GM19035 (cell line): Measurements from ENCODE around the gene EXOSC3.
"Not testable (repeated sequence)": the region's sequence is repeated elsewhere in the genome, so short reads cannot be mapped to it uniquely, and the experiment has no call there.

Experiments used
- ATAC-seq: cut with Tn5 transposase; IDR thresholded peaks from one replicate; pipeline ENCODE4 v1.9.1; 2021; ENCODE audit not compliant: unreplicated experiment

EXOSC3 gene

DNA sequence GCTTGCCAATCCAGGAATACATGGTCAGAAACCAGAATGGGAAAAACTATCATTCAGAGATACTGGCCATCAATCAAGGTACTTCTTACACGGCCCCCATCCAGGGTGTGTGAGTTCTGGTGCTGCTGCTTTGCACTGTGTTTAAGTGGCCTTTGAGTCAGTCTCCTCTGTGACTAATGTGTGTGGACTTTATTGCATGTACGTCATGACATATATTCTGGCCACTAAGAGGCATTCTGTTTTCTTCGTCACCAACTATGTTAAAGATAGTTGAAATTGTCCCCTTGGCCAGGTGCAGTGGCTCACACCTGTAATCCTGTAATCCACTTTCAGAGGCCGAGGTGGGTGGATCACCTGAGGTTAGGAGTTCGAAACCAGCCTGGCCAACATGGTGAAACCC, 8.5 kb downstream of the EXOSC3 start:
- ATAC-seq: no peak

DNA sequence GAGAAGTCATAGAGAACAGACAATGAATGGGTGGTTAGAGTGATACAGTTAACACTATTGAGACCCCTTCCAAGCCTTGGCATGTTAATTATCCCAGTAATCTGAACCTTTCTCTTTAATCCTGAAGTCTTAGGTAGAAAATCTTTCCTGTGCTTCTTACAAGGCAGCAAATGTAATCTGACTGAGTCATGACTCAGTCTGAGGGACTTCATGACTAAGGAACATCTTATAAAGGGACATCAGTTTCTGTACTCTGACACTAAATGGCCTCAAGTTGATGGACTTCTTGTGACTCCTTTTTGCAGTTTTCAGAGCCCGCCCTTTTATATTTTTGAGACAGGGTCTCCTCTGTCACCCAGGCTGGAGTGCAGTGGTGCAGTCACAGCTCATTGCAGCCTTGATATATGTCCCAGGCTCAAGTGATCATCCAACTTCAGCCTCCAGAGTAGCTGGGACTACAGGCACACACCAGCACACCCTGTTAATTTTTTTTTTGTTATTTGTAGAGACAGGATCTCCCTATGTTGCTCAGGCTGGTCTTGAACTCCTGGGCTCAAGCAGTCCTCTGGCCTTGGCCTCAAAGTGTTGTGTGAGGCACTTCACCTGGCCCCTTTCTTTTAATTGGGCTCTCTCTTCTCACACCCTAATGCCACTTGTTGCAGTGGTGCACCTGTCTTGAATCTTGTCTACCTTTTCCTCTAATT, 9.5 kb downstream of the EXOSC3 start:
- ATAC-seq: no peak

DNA sequence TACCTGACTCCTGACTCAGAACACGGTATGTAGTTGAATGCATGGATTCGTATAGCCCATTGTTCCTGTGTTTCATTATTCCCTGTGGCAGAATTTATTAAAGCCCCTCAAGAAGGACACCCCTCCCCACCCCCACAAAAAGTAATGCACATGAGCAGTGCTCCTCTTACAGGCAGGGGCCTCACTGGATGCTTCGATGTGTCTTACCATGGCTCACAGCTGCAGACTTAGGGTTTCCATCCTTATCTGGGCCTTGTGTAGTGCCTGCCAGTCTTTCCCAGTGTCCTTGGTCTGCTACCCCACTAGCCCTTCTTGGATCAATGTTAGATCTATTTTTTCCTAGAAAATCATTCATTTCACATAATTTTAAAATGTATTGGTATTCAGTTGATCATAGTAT, 14.9 kb downstream of the EXOSC3 start:
- ATAC-seq: no peak

DNA sequence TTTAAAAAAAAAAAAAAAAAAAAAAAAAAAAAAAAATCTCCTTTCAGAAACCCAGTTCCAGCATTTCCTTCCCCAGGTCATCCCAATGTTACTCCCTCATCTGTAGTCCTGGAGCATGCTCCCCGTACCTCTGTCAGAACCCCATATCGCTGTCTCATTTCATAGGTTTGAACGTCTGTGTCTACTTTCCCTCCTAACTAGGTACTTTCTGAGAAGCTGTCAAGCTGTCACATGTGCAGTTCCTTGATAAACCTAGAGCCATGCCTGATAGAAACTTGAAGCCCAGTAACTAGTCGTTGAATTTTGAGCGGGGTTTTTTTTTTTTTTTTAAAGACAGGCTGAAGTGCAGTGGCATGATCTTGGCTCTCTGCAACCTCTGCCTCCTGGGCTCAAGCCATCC, 15.6 kb downstream of the EXOSC3 start:
- ATAC-seq: no peak

DNA sequence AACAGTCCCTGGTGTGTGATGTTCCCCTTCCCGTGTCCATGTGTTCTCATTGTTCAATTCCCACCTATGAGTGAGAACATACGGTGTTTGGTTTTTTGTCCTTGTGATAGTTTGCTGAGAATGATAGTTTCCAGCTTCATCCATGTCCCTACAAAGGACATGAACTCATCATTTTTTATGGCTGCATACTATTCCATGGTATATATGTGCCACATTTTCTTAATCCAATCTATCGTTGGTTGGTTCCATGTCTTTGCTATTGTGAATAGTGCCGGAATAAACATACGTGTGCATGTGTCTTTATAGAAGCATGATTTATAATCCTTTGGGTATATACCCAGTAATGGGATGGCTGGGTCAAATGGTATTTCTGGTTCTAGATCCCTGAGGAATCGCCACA, 19.6 kb downstream of the EXOSC3 start:
- not testable (repeated sequence) for ATAC-seq

DNA sequence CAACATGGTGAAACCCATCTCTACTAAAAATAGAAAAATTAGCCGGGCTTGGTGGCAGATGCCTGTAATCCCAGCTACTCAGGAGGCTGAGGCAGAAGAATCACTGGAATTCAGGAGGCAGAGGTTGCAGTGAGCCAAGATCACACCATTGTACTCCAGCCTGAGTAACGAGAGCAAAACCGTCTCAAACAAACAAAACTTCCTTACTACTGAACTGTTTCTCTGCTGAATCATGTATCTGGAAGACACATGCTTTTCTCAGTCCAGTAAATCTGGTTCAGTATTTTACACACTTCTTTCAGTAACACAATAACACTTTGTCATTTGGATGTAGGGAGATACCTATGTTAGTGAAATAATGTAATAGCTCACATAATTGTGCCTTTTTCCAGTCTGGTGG, 23.4 kb downstream of the EXOSC3 start:
- no peak for ATAC-seq

DNA sequence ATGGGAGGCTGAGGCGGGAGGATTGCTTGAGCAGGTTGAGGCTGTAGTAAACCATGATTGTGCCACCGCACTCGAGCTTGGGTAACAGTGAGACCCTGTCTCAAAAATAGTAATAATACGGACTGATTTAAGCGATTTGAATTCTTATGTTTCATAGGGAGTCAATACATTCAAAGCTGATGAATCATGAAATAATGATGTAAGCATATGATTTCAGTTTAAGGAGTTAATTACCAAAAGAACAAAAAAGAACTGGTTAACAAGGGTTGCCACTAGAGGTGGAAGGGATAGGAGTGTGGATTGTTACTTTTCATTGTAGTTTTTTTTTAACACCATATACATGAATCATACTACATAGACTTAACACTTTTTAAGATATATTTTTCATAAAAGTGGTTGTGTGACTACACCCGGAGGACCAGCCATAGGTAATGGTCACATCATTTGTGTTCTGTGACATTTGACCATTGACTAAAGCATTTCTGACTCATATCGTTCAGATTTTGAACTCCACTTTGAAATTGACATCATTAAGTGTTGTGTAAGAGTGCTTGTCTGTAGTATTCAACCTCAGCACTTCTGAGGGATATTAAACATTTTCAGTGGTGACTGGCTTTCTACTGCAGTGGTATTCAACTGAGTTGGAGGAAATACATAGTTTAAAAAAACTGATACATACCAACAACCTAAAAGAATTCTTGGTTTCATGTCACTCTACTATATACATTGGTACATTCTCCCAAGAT, 24.3 kb downstream of the EXOSC3 start:
- no peak for ATAC-seq

DNA sequence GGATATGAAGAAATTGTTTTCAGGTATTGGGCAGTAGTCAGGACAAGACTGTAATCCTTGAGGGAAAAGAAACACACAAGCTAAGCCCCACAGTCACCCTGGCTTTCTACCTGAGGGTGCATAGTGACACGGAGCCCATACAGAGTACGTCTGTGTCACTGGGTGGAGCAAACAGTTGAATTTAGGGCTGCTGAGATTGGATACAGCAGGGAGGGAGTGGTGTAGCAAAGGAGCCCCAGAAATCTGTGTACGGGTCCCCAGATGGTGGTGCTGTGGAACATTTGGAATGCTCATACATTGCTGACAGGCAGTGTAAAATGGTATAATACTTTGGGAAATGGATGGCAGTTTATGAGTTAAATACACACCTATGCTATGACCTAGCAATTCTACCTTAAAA, 26.1 kb downstream of the EXOSC3 start:
- ATAC-seq: no peak

DNA sequence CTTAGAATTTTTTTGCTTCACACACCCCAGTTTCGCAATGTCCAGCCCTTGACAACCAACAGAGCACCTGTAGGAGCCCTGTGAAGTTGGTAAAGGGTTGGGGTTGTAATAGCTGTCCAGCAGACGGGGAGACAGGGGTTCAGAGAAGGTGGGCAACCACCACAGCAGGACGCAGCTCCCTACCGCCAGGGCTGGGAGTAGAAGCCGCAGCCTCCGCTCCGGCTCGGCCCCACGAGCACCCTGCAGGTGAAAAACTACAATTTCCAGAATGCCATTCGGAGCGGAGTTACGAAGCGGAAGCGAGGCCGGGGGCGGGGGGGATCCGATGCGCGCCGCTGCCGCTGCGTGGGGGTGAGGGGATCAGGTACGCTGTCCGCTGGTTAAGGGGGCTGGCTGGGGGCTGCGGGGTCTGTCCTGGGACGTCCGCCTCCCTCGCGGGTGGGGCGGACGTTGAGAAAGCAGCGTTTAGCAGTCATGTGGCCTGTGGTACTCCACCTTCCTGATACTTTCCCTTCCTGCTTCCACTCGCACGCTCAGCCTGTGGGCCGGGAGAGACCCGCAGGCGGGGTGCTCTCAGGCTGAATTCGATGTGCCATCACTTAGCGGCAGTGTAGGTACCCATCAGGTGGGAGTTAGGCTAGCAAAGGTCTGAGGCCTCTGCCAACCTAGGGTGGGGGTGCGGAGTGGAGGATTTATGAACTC, 31.2 kb downstream of the EXOSC3 start, which contains the start of gene TRMT10B:
TSS of gene TRMT10B (plus strand) at position 317 of the 702 bp plus-strand sequence. CDS start 8,127 bp downstream, outside the sequence.
- peak; percentile 94 for ATAC-seq

DNA sequence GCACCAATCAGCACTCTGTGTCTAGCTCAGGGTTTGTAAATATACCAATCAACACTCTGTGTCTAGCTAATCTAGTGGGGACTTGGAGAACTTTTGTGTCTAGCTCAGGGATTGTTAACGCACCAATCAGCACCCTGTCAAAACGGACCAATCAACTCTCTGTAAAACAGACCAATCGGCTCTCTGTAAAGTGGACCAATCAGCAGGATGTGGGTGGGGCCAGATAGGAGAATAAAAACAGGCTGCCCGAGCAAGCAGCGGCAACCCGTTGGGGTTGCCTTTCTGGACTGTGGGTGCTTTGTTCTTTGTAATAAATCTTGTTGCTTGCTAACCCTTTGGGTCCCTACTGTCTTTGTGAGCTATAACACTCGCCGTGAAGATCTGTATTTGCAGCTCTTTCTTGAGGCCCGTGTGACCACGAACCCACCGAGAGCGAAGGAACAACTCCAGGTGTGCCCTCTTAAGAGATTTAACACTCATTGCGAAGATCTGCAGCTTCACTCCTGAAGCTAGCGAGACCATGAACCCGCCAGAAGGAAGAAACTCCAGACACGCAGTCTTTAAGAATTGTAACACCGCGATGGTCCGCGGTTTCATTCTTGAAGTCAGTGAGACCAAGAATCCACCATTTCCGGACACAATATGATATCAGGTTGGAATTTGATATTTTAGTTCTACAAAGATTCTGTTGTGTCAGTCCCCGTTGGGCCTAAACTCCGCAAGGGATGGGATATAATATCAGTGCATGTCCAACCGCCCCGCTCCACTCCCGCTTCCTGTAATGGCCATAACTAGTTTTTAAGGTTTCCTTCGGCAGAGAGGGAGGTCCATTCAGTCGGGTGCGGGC, 32.0 kb downstream of the EXOSC3 start:
- ATAC-seq: no peak

DNA sequence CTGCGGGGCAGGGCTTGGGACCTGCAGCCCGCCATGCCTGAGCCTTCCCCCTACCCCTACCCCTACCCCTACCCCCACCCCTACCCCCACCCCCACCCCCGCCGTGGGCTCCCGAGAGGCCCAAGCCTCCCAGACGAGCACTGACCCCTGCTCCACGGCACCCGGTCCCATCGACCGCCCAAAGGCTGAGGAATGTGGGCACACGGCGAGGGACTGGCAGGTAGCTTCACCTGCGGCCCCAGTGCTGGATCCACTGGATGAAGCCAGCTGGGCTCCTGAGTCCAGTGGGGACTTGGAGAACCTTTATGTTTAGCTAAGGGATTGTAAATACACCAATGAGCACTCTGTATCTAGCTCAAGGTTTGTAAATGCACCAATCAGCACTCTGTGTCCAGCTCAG, 32.8 kb downstream of the EXOSC3 start:
- not testable (repeated sequence) for ATAC-seq

DNA sequence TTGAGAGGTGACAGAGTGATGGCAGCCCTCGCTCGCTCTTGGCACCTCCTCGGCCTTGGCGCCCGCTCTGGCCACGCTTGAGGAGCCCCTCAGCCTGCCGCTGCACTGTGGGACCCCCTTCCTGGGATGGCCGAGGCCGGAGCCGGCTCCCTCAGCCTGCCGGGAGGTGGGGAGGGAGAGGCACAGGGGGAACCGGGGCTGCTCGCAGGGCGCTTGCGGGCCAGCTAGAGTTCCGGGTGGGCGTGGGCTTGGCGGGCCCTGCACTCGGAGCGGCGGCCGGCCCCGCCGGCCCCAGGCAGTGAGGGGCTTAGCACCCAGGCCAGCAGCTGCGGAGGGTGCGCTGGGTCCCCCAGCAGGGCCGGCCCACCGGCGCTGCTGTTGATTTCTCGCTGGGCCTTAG, 33.2 kb downstream of the EXOSC3 start:
- not testable (repeated sequence) for ATAC-seq

DNA sequence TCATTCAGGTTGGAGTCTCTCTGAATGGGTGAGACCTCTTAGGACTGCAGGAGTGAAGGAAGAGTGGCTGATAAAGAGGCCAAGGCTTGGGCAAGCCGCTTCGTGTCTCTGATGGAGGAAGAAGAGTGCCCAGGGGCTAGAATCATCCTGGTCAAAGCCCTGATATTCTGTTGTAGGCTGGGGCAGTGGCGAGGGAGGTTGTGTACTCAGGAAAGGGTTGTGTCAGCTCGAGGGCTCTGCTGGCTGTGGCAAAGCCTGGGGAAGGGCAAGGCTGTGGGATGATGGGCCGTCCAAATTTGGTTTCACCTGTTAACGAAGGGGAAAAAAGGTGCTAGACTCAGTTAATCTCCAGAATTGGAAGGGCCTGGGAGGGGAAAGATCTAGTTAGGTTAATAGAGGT, 33.7 kb downstream of the EXOSC3 start:
- ATAC-seq: no peak

DNA sequence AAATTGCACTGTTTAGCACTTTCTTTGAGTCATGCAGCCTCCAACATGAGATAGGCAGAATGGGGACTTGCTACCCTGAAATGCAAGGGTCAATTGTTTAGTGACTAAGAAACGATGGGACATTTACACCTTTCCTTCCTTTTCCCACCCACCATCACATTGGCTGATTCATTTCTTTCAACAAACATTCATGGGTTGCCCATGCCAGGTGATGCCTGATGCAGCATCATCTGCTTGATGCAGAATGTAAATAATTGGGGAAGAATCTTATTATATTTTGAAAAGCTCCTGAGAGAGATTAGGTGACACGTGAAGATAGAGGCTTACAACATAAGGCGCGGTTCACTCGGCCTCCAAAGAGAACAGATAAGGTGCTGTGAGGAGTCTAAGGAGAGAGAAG, 35.7 kb downstream of the EXOSC3 start:
- no peak for ATAC-seq

DNA sequence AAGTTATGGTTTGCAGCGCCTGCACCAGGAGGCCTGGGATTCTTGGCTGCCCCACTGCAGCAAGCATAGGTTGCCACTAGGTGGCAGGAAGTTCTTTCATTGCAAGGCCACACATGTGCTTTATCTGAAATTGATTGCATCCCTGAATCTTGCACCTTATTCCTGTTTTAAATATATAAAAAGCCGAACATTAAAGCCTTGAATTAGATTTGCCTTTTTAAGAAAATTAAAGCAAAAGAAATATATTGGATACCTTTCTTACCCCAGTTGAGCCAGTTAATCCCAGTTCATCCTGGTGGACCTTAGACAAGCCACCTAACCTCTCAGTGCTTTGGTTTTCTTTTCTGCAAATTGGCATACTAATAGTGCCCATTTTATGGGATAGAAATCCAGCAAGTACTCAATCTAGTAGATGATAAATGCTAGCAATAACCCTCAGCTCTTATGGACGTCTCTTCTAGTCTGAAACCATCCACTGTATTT, 37.6 kb downstream of the EXOSC3 start:
- no peak for ATAC-seq

DNA sequence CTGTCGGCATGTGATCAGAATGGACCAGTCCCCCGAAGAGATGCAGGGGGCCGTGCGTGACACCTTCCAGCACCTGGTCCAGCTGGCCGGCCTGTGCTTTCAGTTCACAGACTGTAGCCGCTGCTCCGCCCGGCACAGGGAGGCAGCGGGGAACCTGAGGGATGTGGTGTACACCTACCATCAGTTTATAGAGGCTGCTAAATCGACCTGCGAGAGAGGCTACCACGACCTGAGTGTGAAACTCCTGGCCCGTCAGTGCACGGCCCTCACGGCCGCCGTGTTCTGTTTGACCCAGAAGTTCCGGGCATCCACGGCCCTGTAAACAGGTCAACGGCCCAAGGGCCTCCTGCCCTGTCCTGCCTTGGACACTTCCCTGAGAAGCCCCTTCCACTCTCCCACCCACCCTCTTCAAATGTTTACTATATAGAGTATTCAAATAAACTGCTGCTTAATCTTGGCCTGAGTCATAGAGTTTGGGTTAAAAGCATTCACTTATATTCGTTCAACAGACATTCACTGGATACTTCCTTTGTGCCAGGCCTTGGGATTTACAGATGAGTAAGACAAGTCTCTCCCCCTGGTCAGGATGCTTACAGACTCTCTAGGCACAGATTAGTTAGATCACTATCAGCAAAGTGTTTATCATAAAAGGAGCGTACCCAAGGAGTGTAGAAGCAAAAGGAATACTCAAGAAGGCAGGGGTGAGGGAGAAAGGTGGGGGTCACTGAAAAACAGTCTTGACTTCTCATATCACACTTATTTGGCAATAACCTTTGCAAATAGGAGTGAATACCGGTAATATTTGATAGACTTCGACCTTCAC, 38.2 kb downstream of the EXOSC3 start:
- ATAC-seq: no peak

DNA sequence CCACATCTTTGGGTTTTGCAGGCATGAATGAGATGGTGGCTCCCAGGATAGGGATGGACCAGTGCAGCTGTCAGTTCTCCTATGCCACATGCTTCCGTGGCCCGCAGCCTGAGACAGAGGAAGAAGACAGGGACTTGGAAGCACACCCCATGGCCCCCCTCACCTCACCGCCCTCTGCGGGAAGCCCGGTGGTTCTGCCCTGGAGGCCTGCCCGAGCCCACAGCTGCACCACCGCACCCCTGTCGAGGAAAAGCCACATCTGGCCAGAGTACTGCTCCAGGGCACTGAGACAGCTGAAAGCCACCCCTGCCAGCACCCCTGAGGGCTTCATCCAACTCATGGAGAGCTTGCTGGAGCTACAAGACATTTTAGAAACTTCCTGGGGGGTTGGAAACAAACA, 38.9 kb downstream of the EXOSC3 start:
- no peak for ATAC-seq

DNA sequence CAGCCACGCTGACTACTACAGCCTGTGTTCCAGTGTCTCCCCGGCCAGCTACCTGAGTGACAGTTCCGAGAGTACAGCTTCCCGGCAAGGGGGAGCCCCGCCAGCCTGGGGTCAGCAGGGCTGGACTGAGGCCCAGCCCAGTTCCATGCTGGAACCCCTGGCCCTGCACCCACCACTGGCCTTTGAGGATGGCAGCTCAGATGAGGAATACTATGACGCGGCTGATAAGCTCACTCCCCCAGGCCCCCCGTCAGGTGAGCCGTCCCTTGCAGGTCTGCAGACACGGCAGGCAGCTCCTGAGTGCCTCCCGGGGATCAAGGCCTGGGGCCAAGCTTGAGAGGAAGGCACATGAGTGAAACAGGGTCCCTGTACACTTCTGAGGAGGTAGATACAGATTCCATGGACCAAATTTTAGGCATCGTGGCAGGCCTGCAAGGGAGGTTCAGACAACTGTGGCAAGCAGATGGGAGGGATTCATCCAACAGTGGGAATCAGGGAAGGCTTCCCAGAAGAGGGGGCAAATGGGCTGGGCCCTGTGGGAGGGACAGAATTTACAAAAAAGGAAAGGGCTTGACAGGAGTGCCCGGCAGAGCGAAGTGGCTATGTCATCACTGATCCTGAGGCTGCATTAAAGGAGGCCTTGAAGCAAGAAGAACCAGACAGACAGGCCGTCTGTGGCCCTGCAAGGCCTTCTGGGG, 44.1 kb downstream of the EXOSC3 start:
- ATAC-seq: no peak

DNA sequence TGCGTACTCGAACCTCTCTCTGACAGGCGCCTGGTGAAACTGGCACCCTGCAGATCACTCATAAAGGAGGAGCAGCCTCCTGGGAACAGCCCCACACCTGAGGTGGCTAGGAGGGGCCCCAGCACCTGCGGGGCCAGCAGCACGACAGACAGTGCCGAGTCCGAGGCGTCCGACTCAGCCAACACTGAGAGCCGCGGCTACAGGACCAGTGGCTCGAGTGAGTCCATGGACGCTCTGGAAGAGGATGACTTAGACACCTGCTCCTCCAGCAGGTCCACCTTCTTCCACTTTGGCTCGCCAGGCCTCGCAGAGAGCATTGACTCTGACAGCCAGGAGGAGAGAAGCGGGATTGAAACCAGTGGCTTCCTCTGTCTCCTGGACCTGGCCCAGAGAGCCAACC, 44.7 kb downstream of the EXOSC3 start:
- ATAC-seq: no peak
